Common myeloid progenitor, CD34-positive (primary cell): ENCODE data around the gene SCN1A. TPM values are rescaled to one million over a fixed set of nuclear protein-coding genes. Genes with fewer than 3 reads are reported as not detected.
A peak's percentile ranks its signal among the peaks of the same experiment; 100 is the strongest.

ENCODE experiments used
- CTCF ChIA-PET: fragments of 350-600 bp; sonication (Branson Sonifier 250); formaldehyde crosslinking; loops from one replicate; lab custom pipeline; 2021; ENCODE audit warnings: antibody characterized with exemption; lab: Charles Lee
- POLR2A ChIA-PET: fragments of 350-600 bp; sonication (Branson Sonifier 250); formaldehyde crosslinking; loops from one replicate; lab custom pipeline; 2021; ENCODE audit warnings: antibody characterized with exemption; lab: Charles Lee
- DNase-seq, 3 donors: peaks; one replicate each; pipeline versions ENCODE4 v3.0.0 to v3.0.0-alpha.2; 2013
- H3K27ac ChIP-seq, 2 experiments: 1 replicate in 1 of 2; 2 replicates in 1 of 2; pipeline ENCODE4 v1.7.0; 2013; ENCODE audit warnings: inconsistent platforms in 2 of 2, low read length in 2 of 2, mild to moderate bottlenecking in 2 of 2, low read depth in 1 of 2, moderate library complexity in 1 of 2; ENCODE audit not compliant: severe bottlenecking in 2 of 2, insufficient read depth in 1 of 2, poor library complexity in 1 of 2
- H3K27me3 ChIP-seq, 5 experiments: replicated peaks in 2 of 5; 1 replicate in 3 of 5; 2 replicates in 2 of 5; pipeline versions ENCODE4 v1.6.1 to v1.7.0; 2013; ENCODE audit warnings: low read length in 4 of 5, mild to moderate bottlenecking in 2 of 5, moderate library complexity in 2 of 5, inconsistent platforms in 1 of 5; ENCODE audit not compliant: insufficient read depth in 5 of 5, control insufficient read depth in 4 of 5
- H3K36me3 ChIP-seq, 4 experiments: 1 replicate in 2 of 4; 2 replicates in 2 of 4; pipeline versions ENCODE4 v1.6.1 to v1.7.0; 2013; ENCODE audit warnings: low read length in 3 of 4, control low read depth in 1 of 4, mild to moderate bottlenecking in 1 of 4; ENCODE audit not compliant: control insufficient read depth in 4 of 4, insufficient read depth in 4 of 4
- H3K4me1 ChIP-seq, 4 experiments: 1 replicate in 3 of 4; 2 replicates in 1 of 4; pipeline versions ENCODE4 v1.6.1 to v1.7.1; 2013; ENCODE audit warnings: low read length in 3 of 4, mild to moderate bottlenecking in 3 of 4, control low read depth in 1 of 4, inconsistent platforms in 1 of 4, moderate library complexity in 1 of 4; ENCODE audit not compliant: control insufficient read depth in 4 of 4, insufficient read depth in 4 of 4; ENCODE audit errors: control extremely low read depth in 1 of 4
- H3K4me3 ChIP-seq, 7 experiments: 1 replicate in 4 of 7; 2 replicates in 3 of 7; pipeline versions ENCODE4 v1.5.1 to v1.7.0; 2013; ENCODE audit warnings: mild to moderate bottlenecking in 7 of 7, low read length in 6 of 7, moderate library complexity in 6 of 7, inconsistent platforms in 2 of 7, low read depth in 2 of 7, control low read depth in 1 of 7; ENCODE audit not compliant: insufficient read depth in 4 of 7, control insufficient read depth in 1 of 7; ENCODE audit errors: extremely low read depth in 1 of 7
- H3K9me3 ChIP-seq, 5 experiments: 1 replicate in 4 of 5; 2 replicates in 1 of 5; pipeline versions ENCODE4 v1.6.1 to v1.7.1; 2013; ENCODE audit warnings: low read length in 4 of 5, mild to moderate bottlenecking in 2 of 5, inconsistent platforms in 1 of 5, low read depth in 1 of 5, moderate library complexity in 1 of 5; ENCODE audit not compliant: control insufficient read depth in 4 of 5, insufficient read depth in 2 of 5; ENCODE audit errors: control extremely low read depth in 1 of 5
- WGBS: methylation state at CpG from one replicate; pipeline ENCODE4 v1.1.5; 2013; ENCODE audit not compliant: insufficient coverage; 5-methylcytosine and 5-hydroxymethylcytosine counted together
- polyA plus RNA-seq: library from polyadenylated mRNA; unstranded; fragments of 120-200 nt; gene quantifications from one replicate; pipeline ENCODE4 v1.2.1, GENCODE V29; 2013

SCN1A gene
- not detected for polyA plus RNA-seq

DNA sequence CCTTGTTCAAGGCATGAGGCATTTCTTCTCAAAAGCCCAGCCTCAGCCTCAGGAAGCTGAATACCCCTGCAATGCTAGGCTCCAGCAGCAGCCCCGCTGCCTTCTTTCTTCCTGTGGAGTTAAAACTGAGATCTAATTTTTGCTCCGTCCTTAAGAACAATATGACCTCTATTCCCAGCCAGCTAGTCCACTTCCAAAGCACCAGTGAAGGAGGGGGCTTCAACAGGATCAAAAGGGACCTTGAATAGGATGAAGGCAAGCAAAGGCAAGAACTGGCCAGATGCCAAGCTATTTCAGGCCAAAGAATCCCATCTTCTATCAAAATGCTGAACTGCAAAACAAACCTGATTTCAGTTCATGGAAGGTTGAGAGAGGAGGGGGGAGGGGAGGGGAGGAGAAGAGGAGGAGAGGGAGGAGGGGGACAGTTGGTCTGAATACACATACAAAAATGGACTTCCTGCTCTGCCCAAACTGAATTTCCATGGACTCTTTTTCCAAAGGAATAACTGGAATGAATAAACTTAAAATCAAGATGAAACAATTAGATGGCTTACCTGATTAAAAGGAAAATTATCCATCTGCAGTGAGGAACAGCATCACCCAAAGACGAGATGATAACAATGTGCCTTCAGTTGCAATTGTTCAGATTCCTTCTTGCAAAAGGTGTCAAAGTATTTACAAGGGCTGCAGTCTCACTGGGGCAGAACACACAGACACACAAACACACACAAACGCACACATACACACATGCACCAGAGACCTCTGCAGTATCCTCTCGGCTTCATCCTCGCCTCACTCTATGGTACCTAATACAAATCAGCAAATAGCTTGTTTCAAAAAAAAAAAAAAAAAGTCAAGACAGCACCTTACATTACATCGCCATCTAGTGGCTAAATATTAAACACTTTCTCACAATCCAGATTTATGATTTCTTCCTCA lies at the start of gene SCN1A:
Gene SCN1A, minus strand, starts transcription at position 804 of the 939 bp plus-strand sequence. CDS start 54,399 bp downstream, outside the sequence.
- H3K36me3 ChIP-seq = no peaks in the 10 kb centered on the region
- ChIA-PET POLR2A (no interaction called here), CTCF (interaction anchor here (0.6 to 2.8 kb wide), 9 partner anchors 16 to 888 kb away, joined by 3 to 15 read pairs (median 4); partner anchors contain the start of genes SCN2A and TTC21B)
- H3K4me1 ChIP-seq = no peaks in the 10 kb centered on the region
- no peak within 1 kb of the TSS for H3K27ac ChIP-seq
- no peak within 1 kb of the TSS for H3K4me3 ChIP-seq
- no peaks in the 10 kb centered on the region for H3K27me3 ChIP-seq
- WGBS = 31% methylated on average over 2 of the region's 7 CpGs
- DNase-seq = peak; percentile 39 to 65 (median 62)
- no peaks in the 10 kb centered on the region for H3K9me3 ChIP-seq

DNA sequence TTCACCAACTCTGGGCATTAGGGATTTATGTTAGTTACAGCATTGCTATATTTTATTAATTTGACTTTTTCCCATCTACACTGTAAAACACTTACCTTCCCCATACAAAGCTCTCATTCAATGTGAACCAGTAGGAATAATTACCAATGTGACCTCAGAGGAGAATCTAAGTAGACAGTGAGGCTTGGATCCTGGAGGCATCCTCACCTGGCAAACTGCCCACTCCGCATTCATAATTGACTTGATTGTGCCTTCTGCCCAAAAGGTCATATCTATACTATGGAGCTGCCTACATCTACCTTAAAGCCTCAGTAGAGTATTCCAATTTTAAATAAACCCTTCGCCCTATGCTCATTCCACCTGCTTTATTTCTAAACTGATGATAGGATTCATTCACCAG lies 45.4 kb upstream of the SCN1A start:
- DNase-seq = no peak
- Histone ChIP-seq H3K9me3 (peaks cover 0 to 1% (median 0%) of the 10 kb centered on the region in 5 experiments), H3K36me3 (no peaks in the 10 kb centered on the region), H3K4me3 (no peak overlapping the region), H3K27ac (no peak overlapping the region), H3K27me3 (no peaks in the 10 kb centered on the region), H3K4me1 (no peaks in the 10 kb centered on the region)
- POLR2A ChIA-PET = no interaction called here
- 94% methylated on average over 2 of the region's 2 CpGs for WGBS
- CTCF ChIA-PET = interaction anchor here (0.6 to 1.7 kb wide), 2 partner anchors 10 to 116 kb away, joined by 3 to 4 read pairs; no protein-coding TSS in a partner anchor

DNA sequence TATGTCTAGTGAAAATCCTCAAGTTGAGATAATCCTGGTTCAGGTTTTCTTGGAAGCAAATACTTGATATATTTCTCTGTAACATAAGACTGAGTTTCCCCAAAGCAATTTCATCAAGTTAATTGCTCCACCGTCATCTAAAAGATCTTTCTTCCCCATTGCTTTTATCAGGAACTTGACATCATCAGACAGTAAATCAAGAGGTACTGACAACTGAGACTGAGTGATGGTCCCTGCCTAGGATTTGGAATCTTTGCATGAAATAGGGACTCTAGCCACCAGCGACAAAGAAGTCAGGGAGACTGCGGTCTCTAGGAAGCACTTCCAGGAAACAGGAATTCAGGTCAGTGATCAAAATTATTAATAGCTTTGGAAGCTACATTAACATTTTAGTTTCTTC lies 43.4 kb upstream of the SCN1A start:
- no peaks in the 10 kb centered on the region for H3K27me3 ChIP-seq
- H3K4me1 ChIP-seq = no peaks in the 10 kb centered on the region
- POLR2A ChIA-PET = no interaction called here
- DNase-seq = no peak
- no peak overlapping the region for H3K27ac ChIP-seq
- WGBS = 67% methylated on average over 3 of the region's 3 CpGs
- H3K36me3 ChIP-seq = no peaks in the 10 kb centered on the region
- H3K9me3 ChIP-seq = peaks cover 0 to 1% (median 0%) of the 10 kb centered on the region in 5 experiments
- CTCF ChIA-PET = no interaction called here
- no peak overlapping the region for H3K4me3 ChIP-seq

DNA sequence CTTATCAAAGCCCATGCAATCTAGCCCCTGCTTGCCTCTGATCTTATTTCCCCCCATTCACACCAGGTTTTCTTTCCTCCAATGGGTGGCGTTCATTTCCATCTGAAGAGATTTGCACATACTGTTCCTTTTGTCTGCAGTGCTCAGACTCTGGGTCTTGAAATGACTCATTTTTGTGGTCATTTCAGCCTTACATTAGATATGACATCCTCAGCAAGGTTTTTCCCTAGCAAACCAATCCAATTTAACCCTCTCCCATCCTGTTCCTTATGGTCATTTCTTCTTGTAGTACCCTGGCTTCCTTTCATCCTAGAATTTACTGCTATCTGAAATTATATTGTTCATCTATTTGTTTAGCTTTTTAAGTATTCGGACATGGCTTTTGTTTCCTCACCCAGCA lies 42.5 kb upstream of the SCN1A start:
- Histone ChIP-seq H3K27me3 (no peaks in the 10 kb centered on the region), H3K4me3 (no peak overlapping the region), H3K4me1 (no peaks in the 10 kb centered on the region), H3K27ac (no peak overlapping the region), H3K36me3 (no peaks in the 10 kb centered on the region), H3K9me3 (peaks cover 0 to 1% (median 0%) of the 10 kb centered on the region in 5 experiments)
- 100% methylated on average over 2 of the region's 2 CpGs for WGBS
- CTCF ChIA-PET = no interaction called here
- POLR2A ChIA-PET = no interaction called here
- no peak for DNase-seq

DNA sequence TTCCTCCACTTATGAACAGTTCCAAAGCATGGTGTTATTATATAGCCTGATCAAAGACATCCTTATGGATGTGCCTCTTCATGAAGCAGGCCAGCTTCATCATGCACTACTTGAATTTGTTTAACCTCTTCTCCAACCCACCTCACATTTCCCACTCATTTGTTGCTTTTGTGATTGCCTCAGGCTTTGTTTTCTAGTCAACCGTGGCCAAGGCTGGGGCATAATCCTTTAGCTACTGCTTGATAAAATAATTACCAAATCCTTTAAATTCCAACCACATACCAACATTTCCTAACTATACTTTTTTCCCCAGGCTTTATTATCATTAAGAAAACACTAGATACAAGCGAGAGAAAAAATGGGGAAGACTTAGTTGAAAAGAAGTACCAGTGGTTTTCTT lies 39.6 kb upstream of the SCN1A start:
- no peaks in the 10 kb centered on the region for H3K4me1 ChIP-seq
- H3K27me3 ChIP-seq = no peaks in the 10 kb centered on the region
- POLR2A ChIA-PET = no interaction called here
- H3K36me3 ChIP-seq = no peaks in the 10 kb centered on the region
- WGBS = 100% methylated on average over 1 of the region's 2 CpGs
- CTCF ChIA-PET = no interaction called here
- H3K4me3 ChIP-seq = no peak overlapping the region
- DNase-seq = no peak
- peaks cover 0 to 1% (median 0%) of the 10 kb centered on the region in 5 experiments for H3K9me3 ChIP-seq
- H3K27ac ChIP-seq = no peak overlapping the region

DNA sequence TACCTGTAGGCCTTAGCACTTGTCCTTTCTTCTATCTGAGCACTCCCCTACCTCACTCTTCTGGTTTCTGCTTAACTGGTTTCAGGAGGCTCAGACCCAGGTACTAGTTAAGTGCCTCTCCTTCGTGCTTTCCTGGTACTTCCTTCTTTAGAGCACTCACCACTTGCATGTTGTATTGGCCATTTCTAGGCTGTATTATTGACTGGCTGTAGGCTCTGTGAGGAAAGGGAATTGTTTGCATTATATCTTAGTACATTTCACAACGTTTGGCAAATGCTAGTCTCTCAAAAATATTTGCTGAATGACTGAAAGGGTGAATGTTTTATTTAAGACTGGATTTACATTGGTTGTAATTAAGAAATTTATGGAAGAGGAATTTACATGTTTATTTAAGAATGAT lies 36.0 kb upstream of the SCN1A start:
- H3K27me3 ChIP-seq = no peaks in the 10 kb centered on the region
- H3K4me1 ChIP-seq = no peaks in the 10 kb centered on the region
- DNase-seq = no peak
- POLR2A ChIA-PET = no interaction called here
- H3K4me3 ChIP-seq = no peak overlapping the region
- H3K27ac ChIP-seq = no peak overlapping the region
- CTCF ChIA-PET = no interaction called here
- no peaks in the 10 kb centered on the region for H3K36me3 ChIP-seq
- WGBS = 100% methylated on average over 2 of the region's 2 CpGs
- no peaks in the 10 kb centered on the region for H3K9me3 ChIP-seq

DNA sequence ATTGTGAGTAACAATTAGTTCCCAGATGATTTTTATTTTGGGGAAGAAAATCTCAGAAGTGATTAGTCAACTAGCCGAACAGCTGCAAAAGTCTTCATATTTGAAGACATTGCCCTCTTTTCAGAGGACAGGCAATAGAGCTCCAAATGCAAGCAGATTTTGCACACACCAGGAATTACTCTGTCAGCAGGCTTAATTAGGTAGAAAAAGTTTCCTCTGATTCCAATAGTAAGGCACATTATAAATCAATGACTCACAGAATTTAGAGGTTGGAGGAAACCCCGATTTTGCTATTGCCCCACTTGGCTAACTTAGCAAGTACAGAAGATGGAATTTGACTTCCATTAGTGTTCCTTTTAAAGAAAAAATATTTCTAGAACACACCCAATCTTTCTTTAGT lies 30.7 kb upstream of the SCN1A start:
- ChIA-PET CTCF (no interaction called here), POLR2A (no interaction called here)
- H3K27ac ChIP-seq = no peak overlapping the region
- no peak for DNase-seq
- no peaks in the 10 kb centered on the region for H3K27me3 ChIP-seq
- H3K4me1 ChIP-seq = no peaks in the 10 kb centered on the region
- no peak overlapping the region for H3K4me3 ChIP-seq
- H3K9me3 ChIP-seq = no peaks in the 10 kb centered on the region
- H3K36me3 ChIP-seq = no peaks in the 10 kb centered on the region
- 100% methylated on average over 1 of the region's 2 CpGs for WGBS
